SIG-M5 treated with dmso at 0.1 percent for 504 hours (cell line): ENCODE measurements around the gene GOLIM4.
"Not testable (repeated sequence)": the region's sequence is repeated elsewhere in the genome, so short reads cannot be mapped to it uniquely, and the experiment has no call there.

Experiments used
- DNase-seq: peaks from one replicate; lab custom pipeline; 2025; ENCODE audit not compliant: unreplicated experiment; lab: John Stamatoyannopoulos, UW

Gene GOLIM4

DNA sequence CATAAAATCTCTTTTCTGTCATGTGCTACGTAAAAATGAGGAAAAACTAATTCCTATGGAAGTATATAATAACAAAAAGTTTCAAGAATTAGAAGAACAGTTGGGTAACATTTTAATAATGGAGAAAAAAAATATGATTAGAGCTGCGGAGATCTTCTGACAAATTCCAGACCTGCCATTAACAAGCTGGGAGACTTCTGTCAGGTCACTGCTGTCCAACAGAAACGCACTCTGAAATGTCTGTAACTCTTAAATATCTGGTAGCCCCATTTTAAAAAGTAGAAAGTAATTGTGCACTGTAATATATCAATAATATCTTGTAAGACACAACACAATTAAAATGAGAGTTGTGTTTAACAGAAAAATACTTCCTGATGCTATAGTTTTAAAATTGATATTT lies 15.7 kb downstream of the GOLIM4 start:
- no peak for DNase-seq

DNA sequence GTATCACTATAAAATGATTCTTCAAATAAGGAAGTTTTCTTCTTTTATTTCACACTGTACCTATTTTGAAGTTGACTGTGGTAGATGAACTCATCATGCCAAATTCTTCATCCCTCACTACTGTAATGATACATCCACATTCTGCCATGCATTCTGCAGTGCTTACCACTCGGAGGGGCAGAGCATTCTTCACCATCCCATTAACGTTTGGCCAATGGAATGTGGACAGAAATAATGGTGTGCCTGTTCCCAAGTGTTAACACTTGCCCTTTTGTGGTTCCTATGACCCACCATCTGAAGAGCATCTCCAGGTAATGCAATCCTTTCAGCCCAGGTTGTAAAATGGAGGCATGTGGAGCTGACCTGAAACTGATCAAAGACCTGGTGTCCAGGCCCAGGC lies 18.6 kb downstream of the GOLIM4 start:
- no peak for DNase-seq

- DNase-seq: no peak
These were observed 21.7 kb downstream of the GOLIM4 start for GRCh38 chr3:168073842-168074605.

GRCh38 chr3:168072323-168072650 lies 23.4 kb downstream of the GOLIM4 start:
- DNase-seq: no peak

- DNase-seq: no peak
These were observed 24.0 kb downstream of the GOLIM4 start for GRCh38 chr3:168071591-168072322.

DNA sequence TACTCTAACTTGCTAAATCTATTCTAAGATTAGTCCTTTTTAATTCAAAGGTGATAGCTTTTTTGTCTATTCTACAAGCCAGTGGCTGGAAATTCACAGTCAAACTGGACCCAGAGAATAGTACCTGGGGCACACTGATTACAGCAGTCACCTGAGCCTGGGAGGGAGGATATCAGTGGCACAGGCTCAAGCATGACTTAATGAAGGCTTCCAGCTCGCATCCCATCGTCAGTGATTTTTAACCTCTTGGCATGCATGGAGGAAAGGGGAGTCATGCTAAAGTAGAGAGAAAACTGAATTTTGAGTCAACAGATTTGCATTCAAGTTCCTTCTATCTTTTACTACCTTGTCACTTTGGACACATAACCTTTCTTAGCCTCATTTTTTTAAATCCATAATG lies 24.8 kb downstream of the GOLIM4 start:
- no peak for DNase-seq

- no peak for DNase-seq
These were observed 27.4 kb downstream of the GOLIM4 start for GRCh38 chr3:168068346-168068745.

DNA sequence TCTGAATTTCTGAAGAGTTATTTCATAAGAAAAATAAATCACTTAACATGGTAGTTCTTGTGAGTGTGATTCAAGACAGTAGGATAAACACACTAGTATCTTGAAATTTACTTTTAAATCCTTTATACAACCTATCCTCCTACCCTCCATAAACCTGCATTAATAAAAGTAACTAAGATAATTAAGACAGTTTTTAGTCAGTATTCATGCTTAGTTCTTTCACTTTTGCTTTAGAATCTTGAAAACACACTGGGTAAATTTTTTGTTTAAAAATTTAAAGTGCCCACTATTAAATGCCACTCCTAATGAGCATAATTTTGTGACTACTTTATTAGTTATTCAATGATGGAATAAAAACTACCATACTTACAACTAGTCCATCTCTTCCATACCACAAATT lies 28.8 kb downstream of the GOLIM4 start:
- no peak for DNase-seq

DNA sequence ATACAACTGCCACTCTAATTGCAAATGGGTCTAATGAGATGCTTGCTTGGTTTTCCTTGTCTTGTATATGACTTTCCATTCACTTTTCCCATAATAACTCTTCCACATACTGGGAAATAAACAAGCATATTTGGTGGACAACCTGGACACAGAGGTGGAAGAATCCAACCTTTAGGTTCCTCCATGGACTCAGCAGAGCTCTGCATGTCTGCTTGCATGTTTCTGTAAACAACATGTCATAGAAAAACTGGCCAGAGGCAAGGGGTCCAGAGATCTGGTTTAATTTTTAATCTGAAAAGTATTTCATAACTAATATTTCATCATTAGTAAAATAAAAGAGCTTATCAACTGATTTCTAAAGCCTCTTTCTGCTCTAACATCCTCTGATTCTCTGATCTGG lies 30.2 kb downstream of the GOLIM4 start:
- no peak for DNase-seq

DNA sequence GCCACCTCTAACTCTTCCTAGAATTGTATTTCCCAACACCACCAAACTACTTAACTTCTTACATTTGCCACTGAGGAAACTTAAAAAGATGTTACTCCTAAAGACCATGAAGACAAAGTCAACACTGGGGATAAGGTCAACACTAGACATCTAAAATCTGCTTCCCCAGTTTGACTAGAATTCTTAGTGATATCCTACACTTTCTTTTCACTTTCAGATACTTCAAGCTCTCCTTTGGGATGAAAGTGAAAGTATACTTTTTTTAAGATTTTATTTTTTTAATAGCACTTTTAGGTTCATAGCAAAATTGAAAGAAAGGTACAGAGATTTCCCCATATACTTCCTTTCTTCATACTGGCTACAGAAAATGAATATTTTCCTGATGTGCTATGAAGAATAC lies 32.6 kb downstream of the GOLIM4 start:
- no peak for DNase-seq

GRCh38 chr3:168062679-168063078 lies 33.0 kb downstream of the GOLIM4 start:
- no peak for DNase-seq

DNA sequence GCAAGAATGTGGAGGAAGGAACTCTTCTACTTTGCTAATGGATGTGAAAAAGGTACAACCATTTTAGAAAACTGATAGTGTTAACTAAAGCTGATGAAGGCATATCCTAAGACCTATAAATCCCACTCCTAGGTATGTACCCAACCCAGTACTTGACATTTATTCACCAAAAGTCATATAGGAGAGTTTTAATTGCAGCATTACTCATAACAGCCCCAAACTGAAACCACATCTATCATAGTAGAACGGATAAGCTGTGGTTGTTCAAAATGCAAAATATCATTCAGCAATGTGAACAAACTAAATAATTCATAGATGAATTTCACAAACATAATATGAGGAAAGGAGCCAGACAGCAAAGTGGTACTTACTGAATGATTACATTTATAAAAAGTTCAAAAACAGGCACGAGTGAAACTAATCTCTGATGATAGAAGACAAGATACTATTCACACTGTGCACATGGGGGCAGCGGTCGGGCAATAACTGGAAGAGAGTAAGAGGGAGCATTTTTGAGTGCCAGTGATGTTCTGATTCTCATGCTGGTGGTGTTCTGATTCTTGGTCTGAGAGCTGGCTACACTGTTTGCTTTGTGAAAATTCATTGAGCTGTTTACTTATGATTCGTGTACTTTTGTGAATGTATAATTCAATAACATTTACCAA lies 34.3 kb downstream of the GOLIM4 start:
- DNase-seq: no peak

GRCh38 chr3:168060317-168060716 lies 35.4 kb downstream of the GOLIM4 start:
- DNase-seq: no peak

DNA sequence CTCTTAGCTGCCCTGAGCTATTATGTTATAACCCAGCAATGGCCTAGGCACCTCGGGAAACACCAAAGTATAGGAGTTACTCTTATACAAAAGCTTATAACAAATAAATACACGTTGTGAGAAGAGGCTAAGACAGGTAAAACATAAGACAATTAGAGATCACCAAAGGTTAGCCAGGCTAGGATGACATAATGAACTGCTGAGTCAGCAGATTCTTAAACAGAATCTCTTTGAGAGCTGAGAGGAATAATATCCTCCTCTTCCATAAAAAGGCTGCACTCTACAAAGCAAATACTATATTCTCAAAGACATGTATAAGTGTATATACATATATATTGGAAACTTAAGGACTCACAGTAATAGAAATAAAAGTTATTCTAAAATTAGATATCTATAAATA lies 37.2 kb downstream of the GOLIM4 start:
- DNase-seq: no peak

DNA sequence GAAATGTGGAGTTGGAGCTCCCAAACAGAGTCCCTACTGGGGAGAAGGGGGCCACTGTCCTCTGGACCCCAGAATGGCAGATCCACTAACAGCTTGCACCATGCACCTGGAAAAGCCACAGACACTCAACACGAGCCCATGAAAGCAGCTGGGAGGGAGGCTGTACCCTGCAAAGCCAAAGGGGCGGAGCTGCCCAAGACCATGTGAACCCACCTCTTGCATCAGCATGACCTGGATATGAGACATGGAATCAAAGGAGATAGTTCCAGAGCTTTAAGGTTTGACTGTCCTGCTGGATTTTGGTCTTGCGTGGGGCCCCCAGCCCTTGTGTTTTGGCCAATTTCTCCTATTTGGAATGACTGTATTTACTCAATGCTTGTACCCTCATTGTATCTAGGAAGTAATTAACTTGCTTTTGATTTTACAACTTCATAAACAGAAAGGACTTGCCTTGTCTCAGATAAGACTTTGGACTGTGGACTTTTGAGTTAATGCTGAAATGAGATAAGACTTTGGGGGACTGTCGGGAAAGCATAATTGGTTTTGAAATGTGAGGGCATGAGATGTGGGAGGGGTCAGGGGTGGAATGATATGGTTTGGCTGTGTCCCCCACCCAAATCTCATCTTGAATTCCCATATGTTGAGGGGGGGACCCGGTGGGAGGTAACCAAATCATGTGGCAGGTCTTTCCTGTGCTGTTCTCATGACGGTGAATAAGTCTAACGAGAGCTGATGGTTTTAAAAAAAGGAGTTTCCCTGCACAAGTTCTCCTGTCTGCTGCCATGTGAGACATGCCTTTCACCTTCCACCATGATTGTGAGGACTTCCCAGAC lies 39.1 kb downstream of the GOLIM4 start:
- not testable (repeated sequence) for DNase-seq

DNA sequence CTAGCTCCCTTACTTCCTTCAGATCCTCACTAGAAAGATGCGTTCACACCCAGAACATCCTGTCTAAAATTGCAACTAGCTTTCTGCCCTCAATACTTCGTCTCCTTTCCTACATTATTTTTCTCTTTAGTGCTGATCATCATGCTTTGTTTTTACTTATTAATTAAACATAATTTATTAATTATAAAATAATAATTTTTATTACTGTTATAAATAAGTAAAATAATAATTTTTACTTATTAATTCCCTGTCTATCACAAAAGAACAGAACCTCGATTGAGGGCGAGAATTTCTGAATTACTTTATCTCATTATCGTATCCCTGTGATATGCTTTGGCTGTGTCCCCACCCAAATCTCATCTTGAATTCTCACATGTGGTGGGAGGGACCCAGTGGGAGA lies 41.3 kb downstream of the GOLIM4 start:
- no peak for DNase-seq

- no peak for DNase-seq
These were observed 42.6 kb downstream of the GOLIM4 start for GRCh38 chr3:168053115-168053514.

DNA sequence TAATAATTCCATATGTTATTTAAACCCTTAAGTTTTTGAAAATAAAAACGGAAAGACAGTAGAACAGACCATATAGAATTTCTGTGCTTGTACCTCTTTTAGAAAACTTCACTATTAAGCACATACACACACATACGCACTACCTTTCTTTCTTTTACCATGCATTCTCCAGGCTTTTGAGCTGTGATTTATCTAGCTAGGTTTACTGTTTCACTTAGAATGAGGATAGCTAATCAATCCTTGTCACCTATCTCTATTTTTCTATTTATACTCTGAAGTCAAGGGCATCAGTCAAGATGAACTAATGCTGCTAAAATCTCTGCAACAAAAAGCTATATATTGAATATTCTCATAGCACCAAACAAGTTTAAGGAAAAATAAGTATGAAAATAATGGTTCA lies 43.2 kb downstream of the GOLIM4 start:
- no peak for DNase-seq

DNA sequence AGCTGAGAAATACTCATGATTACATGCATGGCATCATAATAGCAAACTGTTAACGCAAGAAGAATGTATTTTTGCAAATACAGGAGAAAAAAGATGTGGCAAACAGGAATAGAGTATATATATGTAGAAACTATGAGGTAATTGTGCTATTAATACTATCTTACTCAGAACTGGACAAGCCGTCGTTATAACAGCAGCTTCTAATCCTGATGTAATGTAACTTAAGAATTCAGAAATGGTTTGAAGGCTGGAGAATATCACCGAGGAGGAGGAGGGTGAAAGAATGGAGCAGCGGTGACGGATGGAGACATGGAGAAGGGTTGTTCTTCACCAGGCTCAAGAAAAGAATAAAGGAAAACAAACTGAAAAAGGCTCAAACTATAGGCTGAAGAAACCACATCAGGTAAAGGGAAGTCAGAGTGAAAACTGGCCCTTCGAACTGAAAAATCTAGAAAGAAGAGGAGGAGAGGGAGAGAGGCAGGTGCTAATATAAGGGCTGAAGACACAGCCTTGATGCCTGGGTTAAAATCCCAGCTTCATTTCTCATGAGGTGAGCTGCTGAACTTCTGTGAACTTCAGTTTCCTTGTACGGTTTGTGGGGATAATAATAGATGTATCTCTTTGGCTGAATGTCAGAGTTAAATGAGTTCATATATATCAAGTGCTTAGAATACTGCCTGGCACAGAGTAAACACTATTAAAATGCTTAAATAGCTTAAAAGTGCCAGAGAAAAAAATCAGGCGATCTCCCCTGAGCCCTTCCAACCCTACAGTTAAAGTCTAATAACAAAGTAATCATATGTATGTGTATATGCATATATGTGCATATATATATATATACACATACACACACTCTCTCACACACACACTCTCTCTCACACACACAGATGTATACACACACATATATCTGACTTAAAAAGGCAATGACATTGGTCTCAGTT lies 43.9 kb downstream of the GOLIM4 start:
- DNase-seq: peak; percentile 36

DNA sequence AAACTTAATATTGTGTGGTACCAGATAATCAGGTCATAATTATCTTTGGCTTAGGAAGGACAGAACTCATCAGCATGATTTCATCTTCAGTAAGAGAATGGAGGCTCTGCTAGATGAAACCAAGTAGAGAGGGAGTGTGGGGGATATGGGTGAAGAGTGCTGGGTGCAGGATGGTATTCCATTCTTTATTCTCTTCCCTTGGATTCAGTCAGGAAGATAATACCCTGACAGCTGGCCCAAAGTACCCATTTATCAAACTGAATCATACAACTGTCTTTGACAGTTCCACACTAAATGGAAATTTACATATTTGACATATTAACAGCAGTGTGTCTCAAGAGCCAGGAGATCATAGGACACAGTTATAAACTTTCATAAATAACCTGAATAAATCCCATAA lies 44.7 kb downstream of the GOLIM4 start:
- no peak for DNase-seq
